Stimulated activated effector memory CD8-positive, alpha-beta T cell treated with anti-CD3 and anti-CD28 coated beads, Interleukin-12 subunit alpha, Interleukin-12 subunit beta, amount 100 ng/mL, for 72 hours (primary cell): ENCODE measurements around the gene EFNB3.

ENCODE experiments used
- ATAC-seq: fragments of 150-1000 bp; cut with Tn5 transposase; 2 replicates; pipeline ENCODE4 v1.10.0; 2021
- DNase-seq, 2 donors: peaks; one replicate each; pipeline ENCODE4 v3.0.0; 2021 to 2022; ENCODE audit warnings: low spot score in 2 of 2
- H3K27ac Mint-ChIP-seq: one replicate; pipeline ENCODE4 v1.8.0; 2022; ENCODE audit warnings: mild to moderate bottlenecking, mixed read lengths
- H3K36me3 Mint-ChIP-seq: one replicate; pipeline ENCODE4 v1.8.0; 2022; ENCODE audit warnings: mild to moderate bottlenecking, mixed read lengths
- H3K4me1 Mint-ChIP-seq: one replicate; pipeline ENCODE4 v1.8.0; 2022; ENCODE audit warnings: mixed read lengths
- H3K4me3 Mint-ChIP-seq: one replicate; pipeline ENCODE4 v1.8.0; 2022; ENCODE audit warnings: mild to moderate bottlenecking, mixed read lengths
- H3K9me3 Mint-ChIP-seq: one replicate; pipeline ENCODE4 v1.8.0; 2022; ENCODE audit warnings: mixed read lengths

The EFNB3 gene

DNA sequence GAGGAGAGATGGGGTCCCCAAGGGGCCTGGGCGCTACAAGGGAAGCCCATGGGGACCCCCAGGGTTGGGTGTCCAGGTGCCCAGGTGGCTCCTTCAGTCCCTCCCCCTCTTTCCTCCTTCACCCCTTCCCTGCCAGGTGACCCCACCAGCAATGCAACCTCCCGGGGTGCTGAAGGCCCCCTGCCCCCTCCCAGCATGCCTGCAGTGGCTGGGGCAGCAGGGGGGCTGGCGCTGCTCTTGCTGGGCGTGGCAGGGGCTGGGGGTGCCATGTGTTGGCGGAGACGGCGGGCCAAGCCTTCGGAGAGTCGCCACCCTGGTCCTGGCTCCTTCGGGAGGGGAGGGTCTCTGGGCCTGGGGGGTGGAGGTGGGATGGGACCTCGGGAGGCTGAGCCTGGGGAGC is 4.0 kb downstream of the EFNB3 start:
- DNase-seq (no peak), ATAC-seq (no peak)
- no peaks in the 10 kb centered on the region for H3K9me3 Mint-ChIP-seq
- no peak overlapping the region for H3K27ac Mint-ChIP-seq
- peaks cover 33% of the 10 kb centered on the region for H3K4me1 Mint-ChIP-seq
- H3K36me3 Mint-ChIP-seq = peaks cover 5% of the 10 kb centered on the region
- no peak overlapping the region for H3K4me3 Mint-ChIP-seq

DNA sequence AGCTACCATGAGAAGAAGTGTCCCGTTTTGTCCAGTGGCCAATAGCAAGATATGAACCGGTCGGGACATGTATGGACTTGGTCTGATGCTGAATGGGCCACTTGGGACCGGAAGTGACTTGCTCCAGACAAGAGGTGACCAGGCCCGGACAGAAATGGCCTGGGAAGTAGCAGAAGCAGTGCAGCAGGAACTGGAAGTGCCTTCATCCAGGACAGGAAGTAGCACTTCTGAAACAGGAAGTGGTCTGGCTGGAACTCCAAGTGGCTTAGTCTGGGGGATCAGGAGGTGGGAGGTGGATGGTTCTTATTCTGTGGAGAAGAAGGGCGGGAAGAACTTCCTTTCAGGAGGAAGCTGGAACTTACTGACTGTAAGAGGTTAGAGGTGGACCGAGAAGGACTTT is 5.3 kb downstream of the EFNB3 start:
- H3K4me3 Mint-ChIP-seq = no peak overlapping the region
- H3K36me3 Mint-ChIP-seq = peaks cover 5% of the 10 kb centered on the region
- ATAC-seq = no peak
- no peaks in the 10 kb centered on the region for H3K9me3 Mint-ChIP-seq
- H3K4me1 Mint-ChIP-seq = peaks cover 23% of the 10 kb centered on the region
- H3K27ac Mint-ChIP-seq = no peak overlapping the region
- no peak for DNase-seq

DNA sequence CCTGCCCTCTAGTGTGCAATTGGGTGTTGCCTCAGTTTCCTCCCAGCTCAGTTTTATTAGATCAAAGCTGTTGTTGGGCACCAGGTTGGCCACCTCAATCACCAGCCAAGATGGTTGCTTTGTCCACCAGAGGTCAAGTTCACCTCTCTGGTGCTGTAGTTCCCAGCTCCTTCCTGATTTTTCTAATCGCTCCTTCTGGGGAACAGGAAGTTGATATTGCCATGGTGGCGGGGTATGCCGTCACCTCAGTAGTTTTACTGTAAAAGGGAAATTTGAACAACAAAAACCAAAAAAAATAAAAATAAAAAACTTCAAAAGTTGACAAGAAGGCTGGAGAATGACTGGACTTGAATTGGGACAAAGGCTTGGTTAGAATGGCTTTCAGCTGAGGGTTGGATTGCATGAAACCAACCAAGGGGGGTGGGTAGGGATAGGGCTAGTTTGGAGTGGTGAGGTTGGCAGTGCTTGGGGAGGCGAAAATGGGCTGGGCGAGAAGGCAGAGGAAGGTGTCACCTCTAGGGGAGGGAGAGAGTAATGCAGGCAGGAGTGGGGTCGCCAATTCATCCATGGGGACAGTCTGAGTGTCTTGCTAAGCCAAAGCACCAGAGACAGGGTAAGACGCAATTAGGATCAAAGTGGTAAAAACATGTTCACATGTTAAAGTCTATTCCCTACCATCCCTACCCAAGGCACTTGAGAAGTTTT is 6.2 kb downstream of the EFNB3 start:
- no peak overlapping the region for H3K27ac Mint-ChIP-seq

DNA sequence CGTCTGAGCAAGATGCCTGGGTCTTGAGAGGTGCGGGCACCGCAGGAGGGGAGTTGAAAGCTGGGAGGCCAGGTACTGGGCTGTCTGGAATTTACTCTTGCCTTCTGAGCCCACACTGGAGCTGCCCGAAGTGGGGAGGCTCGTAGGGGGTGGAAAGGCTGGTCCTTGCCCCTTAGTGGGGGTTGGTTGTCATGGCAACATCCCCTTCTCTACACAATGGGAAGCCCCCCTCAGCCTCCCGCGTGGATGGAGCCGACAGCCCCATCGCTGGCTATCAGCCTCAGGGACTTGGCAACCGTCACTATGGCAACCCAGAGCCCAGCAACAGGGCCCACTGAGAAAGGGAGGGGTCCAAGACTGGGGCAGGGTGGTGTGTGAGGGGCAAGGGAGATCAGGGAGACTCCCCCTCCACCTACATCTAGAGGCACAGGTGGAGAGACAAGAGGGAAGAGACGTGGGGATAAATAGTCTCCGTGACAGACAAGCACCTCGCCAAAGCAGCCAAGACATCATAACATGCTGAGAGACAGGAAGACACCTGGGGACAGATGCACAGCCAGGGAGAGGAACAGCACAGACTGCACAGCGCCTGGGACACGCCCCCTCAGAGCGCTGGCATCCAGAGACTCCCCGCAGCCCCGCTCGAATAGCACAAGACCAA is 7.2 kb downstream of the EFNB3 start:
- H3K4me1 Mint-ChIP-seq = peaks cover 22% of the 10 kb centered on the region
- H3K27ac Mint-ChIP-seq = no peak overlapping the region
- H3K36me3 Mint-ChIP-seq = no peaks in the 10 kb centered on the region

More for the DNA sequence above, 6.2 kb downstream of the EFNB3 start:
- Mint-ChIP-seq H3K4me1 (peaks cover 16% of the 10 kb centered on the region), H3K9me3 (no peaks in the 10 kb centered on the region), H3K36me3 (no peaks in the 10 kb centered on the region), H3K4me3 (no peak overlapping the region)
- ATAC-seq (peak; percentile 26), DNase-seq (no peak)

DNA sequence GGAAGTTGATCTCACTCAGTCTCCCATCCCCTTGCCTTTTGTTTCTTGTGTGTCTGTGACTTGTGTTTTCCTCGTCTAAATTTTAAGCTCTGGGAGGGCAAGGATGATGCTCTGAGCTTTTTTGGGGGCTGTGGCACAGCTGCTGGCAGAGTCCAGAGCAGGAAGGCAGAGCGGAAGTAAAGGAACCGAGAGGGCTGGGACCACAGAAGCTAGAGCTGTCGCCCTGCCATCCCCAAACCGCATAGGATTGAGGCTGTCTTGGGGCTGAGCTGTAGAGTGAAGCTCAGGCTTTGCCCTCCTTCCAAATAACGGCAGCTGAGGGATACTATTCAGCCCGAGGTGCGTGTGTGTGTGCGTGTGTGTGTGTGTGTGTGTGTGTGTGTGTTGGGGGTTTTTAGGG is 8.8 kb downstream of the EFNB3 start:
- H3K4me3 Mint-ChIP-seq = no peak overlapping the region
- H3K4me1 Mint-ChIP-seq = peaks cover 37% of the 10 kb centered on the region
- no peak for ATAC-seq
- no peak for DNase-seq
- H3K27ac Mint-ChIP-seq = no peak overlapping the region
- peaks cover 8% of the 10 kb centered on the region for H3K36me3 Mint-ChIP-seq
- no peaks in the 10 kb centered on the region for H3K9me3 Mint-ChIP-seq

More for the DNA sequence above, 7.2 kb downstream of the EFNB3 start:
- no peaks in the 10 kb centered on the region for H3K9me3 Mint-ChIP-seq
- no peak for ATAC-seq
- DNase-seq = no peak
- no peak overlapping the region for H3K4me3 Mint-ChIP-seq

DNA sequence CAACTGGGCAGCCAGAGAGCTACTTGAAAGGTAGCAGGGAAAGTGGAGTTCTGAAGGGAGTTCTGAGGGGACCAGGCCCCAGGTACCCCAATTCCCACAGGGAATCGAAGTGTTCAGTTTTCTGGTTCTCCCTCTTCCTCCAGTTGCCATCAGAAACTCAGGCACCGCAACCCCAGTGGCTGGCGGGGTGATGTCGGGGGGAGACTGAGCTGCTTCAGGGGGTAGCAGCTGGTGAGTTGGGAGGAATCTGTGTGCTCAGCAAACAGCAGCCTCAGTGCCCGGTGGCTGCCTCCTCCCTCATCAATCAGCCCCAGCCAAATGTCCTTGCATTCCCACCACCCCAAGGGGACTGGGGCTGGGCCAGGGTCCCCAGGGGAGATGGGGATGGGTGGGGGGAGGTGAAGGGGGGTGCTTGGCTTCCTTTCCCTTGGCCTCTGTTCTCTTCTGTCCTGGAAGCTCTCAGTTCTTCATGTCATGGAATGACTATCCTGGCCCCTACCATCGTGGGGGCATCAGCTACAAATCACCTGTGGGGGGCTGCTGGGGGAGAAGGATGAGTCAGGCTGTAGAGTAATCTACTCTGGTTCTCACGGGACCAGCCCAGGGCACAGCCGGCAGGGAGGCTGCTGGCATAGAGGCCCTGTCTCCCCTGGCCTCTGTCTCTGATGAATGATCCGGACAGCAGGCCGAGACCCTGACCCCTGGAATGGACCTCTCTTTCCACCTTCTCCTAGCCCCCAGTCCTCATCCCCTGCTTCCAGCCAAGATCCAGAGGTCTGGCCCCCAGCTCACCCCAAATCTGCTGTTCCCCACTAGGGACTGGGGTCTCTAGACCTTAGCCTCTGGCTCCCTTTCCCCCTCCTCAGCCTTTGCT is 10.0 kb downstream of the EFNB3 start:
- H3K4me1 Mint-ChIP-seq = peaks cover 35% of the 10 kb centered on the region
- H3K9me3 Mint-ChIP-seq = no peaks in the 10 kb centered on the region
- ATAC-seq (no peak), DNase-seq (no peak)
- H3K4me3 Mint-ChIP-seq = no peak overlapping the region
- H3K36me3 Mint-ChIP-seq = peaks cover 8% of the 10 kb centered on the region
- H3K27ac Mint-ChIP-seq = no peak overlapping the region

DNA sequence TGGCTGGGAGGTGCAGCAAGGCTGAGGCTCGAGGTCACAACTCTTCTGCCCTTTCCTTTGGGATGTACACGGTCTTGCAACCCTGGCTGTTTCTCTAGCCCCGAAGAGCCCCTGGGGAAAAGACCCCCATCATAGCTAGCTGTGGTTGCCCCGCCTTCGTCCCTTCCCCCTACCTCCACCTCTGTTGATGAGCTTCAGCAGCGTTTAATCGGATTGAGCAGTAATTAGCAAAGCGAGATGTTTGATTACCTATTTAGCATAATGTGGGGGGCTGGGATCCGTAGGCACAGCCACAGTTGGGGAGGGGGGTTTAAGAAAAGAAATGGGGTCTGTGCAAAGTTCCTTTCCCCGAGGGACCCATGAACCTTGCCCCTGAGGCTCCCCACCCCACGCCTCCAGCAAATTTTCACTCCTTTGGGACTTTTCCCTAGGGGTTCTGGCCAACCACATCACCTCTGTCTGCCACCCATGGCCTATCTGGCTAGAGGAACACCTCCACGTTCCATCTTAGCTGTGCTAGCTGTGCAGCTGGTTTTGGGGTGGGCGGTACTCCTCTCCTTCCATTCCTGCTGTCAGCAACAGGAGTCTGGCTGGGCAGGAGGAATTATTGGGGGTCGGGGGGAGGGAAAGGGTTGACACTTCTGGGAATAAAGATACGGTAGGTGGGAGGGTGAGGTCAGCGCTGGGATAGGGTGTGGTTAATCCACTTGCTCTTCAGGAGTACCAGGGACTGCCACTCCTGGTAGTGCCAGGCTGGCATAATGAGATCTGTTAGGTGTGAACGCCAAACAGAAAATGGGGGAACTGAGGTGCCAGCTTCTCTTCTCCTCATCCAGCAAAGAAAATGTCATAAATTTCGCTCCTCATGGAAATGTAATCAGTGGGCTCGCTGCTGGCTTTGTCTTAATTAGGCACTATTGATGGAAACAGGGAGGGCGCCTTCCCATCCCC is 11.2 kb downstream of the EFNB3 start:
- no peak for DNase-seq
- no peak for ATAC-seq
- Mint-ChIP-seq H3K9me3 (no peaks in the 10 kb centered on the region), H3K27ac (no peak overlapping the region), H3K4me3 (peak overlapping the region; percentile 78), H3K36me3 (peaks cover 8% of the 10 kb centered on the region), H3K4me1 (peaks cover 25% of the 10 kb centered on the region)

DNA sequence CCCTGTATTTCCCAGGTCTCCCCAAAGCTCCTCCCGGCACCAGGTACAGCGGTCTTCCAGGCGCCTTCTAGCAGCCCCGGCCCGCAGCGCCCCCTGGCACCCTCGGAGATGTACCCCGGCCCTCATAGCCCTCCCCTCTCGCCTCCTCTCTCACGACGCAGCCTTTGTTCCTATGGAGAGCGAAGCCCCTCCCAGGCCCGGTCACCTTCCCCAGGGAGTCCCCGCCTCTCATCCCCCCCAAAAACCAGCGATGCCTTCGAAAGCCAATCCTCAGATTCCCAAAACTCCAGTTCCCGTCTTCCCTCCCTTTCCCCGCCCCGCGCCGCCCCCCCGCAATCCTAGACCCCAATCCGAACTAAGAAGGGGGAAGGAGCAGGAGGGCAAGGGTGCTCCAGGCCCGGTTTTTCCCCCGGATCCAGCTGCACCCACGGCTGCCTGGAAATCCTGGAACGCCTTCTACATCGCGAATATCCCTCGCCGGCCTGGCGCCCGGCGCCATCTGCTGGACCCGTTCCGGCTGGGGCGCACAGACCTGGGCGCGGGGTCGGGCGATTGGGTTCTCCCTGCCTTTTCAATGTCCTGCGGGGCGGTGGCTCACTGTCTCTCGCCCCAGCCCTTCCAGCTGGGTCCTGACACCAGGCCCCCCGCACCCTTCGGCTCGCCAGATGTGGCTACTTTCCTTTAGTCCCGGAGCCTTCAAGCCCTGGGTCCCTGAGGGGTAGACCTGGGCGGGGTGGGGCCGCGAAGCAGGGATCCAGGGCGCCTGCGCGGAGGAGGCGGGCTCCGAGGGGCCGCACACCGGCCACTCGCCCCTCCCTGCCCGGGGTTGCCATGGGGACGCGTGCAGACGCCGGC is 12.1 kb downstream of the EFNB3 start, which contains the start of gene DNAH2:
Gene DNAH2, plus strand, starts transcription at position 844 of the 855 bp plus-strand sequence. CDS start 1,991 bp downstream, outside the sequence.
- H3K9me3 Mint-ChIP-seq = no peaks in the 10 kb centered on the region
- H3K36me3 Mint-ChIP-seq = peaks cover 8% of the 10 kb centered on the region
- H3K27ac Mint-ChIP-seq = peak within 1 kb of the TSS; percentile 26
- DNase-seq = peak; percentile 49 to 78
- H3K4me3 Mint-ChIP-seq = peak within 1 kb of the TSS; percentile 78
- peaks cover 25% of the 10 kb centered on the region for H3K4me1 Mint-ChIP-seq
- ATAC-seq = peak; percentile 85

DNA sequence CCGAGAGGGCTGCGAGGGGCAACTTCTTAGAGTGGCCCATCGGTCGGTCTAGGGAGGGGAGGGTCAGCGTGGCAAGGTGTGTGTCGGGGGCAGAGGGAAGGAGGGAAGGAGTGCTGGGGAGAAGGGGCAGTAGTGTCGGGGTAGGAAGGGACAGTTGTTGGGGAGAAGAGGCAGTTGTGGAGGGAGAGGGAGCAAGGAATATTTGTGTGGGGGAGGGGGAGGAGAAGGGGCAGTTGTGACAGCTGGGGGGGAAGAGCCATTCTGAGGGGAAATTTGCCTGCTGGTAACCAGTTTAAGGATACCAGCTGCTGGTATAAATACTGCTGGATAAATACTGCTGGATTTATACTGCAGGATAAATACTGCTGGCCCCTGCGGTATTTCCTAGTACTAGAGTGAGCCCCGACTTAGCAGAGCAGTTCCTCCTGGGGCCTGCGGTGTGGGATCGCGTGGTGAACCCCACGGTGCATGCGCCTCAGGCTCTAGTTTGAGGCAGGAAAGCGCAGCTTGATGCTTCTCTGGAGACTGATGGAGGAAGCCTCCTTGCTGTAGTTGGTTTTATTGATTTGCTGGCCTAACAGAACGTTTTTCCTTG is 12.9 kb downstream of the EFNB3 start:
- H3K4me1 Mint-ChIP-seq = peaks cover 25% of the 10 kb centered on the region
- peak overlapping the region; percentile 78 for H3K4me3 Mint-ChIP-seq
- H3K27ac Mint-ChIP-seq = peak overlapping the region; percentile 26
- ATAC-seq = peak; percentile 78
- peaks cover 8% of the 10 kb centered on the region for H3K36me3 Mint-ChIP-seq
- H3K9me3 Mint-ChIP-seq = no peaks in the 10 kb centered on the region
- no peak for DNase-seq

DNA sequence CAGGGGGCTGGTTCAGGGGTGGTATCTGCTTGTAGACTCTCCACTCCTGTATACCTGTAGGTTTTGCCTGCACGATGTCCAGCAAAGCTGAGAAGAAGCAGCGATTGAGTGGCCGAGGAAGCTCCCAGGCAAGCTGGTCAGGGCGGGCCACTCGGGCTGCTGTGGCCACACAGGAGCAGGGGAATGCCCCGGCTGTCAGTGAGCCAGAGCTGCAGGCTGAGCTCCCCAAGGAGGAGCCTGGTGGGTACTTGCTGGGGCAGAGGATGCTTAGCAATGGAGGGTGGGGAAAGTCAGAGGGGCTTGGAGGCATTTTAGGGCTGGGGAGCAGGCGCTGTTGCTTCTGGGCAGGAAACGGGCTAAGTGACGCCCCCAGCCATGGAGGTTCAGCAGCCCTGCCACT is 14.7 kb downstream of the EFNB3 start:
- H3K4me1 Mint-ChIP-seq = peaks cover 25% of the 10 kb centered on the region
- DNase-seq (no peak), ATAC-seq (no peak)
- H3K27ac Mint-ChIP-seq = no peak overlapping the region
- H3K36me3 Mint-ChIP-seq = peaks cover 8% of the 10 kb centered on the region
- no peak overlapping the region for H3K4me3 Mint-ChIP-seq
- H3K9me3 Mint-ChIP-seq = no peaks in the 10 kb centered on the region

DNA sequence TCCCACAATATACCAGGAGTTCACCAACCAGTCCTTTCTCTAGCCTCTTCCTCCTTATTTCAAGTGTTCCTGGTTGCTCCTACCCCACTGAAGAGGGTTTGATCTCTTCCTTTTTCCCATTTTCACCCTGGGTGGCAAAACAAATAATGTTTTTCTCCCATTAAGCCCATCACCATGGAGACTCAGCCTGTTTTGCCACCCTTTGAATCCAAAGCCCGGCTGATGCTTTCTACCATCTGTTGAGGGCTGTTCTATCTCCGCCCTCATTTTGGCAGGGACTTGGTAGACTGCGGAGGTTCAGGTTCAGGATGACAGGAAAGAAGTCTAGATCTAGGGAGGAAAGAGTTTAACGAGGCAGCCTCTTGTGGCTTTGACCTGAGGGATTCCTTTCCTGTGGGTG is 15.1 kb downstream of the EFNB3 start:
- no peak overlapping the region for H3K27ac Mint-ChIP-seq
- no peak overlapping the region for H3K4me3 Mint-ChIP-seq
- H3K36me3 Mint-ChIP-seq = peaks cover 8% of the 10 kb centered on the region
- H3K4me1 Mint-ChIP-seq = peaks cover 25% of the 10 kb centered on the region
- no peak for DNase-seq
- no peaks in the 10 kb centered on the region for H3K9me3 Mint-ChIP-seq
- ATAC-seq = no peak

DNA sequence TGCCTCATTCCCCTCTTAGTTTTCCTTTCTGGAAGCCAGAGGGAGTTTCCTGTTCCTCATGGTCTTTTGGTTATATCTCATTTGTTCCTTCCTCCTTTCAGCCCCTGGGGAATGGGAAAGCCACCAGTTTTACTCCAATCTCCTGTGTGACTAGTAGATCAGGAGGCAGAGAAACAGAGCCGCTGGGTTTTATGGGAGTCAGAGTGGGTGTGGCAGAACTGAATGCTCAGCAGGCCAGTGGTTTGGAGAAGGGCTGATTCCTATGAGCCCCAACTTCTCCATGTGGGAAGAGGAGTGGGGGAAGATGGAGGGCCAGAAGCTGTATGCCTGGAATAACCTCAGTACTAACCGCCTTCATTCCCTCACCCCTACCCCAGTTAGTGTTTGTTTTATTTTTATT is 16.6 kb downstream of the EFNB3 start:
- Mint-ChIP-seq H3K27ac (no peak overlapping the region), H3K9me3 (no peaks in the 10 kb centered on the region), H3K4me3 (no peak overlapping the region), H3K36me3 (peaks cover 8% of the 10 kb centered on the region), H3K4me1 (peaks cover 21% of the 10 kb centered on the region)
- ATAC-seq (no peak), DNase-seq (no peak)

DNA sequence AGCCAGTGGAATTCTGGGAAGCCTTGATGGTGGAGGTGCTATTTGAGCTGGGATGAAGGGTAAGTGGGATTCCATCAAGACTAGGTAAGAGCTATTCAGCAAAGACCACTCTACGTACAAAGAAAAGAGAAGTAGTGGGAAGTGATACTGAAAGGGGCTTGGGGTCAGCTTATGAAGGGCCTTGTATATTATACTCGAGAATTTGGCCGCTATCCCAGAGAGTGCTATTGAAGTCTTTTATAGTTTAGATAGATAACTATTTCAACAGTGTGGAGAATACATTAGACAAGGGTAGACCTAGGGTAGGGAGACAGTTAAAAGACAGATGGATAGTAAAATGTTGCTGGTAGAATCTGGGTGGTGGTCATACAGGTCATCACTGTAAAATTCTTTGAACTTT is 22.9 kb downstream of the EFNB3 start:
- ATAC-seq = no peak
- Mint-ChIP-seq H3K9me3 (no peaks in the 10 kb centered on the region), H3K4me1 (no peaks in the 10 kb centered on the region), H3K4me3 (no peak overlapping the region), H3K36me3 (no peaks in the 10 kb centered on the region), H3K27ac (no peak overlapping the region)
- no peak for DNase-seq
